ENCODE measurements around the gene CDK14. TPM values are rescaled to one million over a fixed set of nuclear protein-coding genes. Genes with fewer than 3 reads are reported as not detected.

The CDK14 gene
- polyA plus RNA-seq, 1 donor from 2014 or later = 25.1 TPM

- H3K27ac ChIP-seq (ENCODE audit: low read length) = no peak overlapping the region
- no peaks in the 10 kb centered on the region for H3K9me2 ChIP-seq (ENCODE audit: insufficient read depth, low read length)
- no peak for TF ChIP-seq EP300 (conservative IDR thresholded peaks at IDR 0.05; ENCODE audit: poor library complexity, severe bottlenecking)
- TF ChIP-seq EZH2 (IDR thresholded peaks at IDR 0.05; ENCODE audit: borderline replicate concordance, insufficient read depth, low read length, poor library complexity, severe bottlenecking) = no peak
- TF ChIP-seq RAD21 (conservative IDR thresholded peaks at IDR 0.05) = no peak
- TF ChIP-seq TAF1 (IDR thresholded peaks at IDR 0.05; ENCODE audit: low read depth) = no peak
- no peak for TF ChIP-seq REST (IDR thresholded peaks at IDR 0.05; ENCODE audit: borderline replicate concordance)
- TF ChIP-seq POLR2AphosphoS5 (IDR thresholded peaks at IDR 0.05) = no peak
- TF ChIP-seq CTCF (IDR thresholded peaks at IDR 0.05; ENCODE audit: poor library complexity, severe bottlenecking) = no peak
- TF ChIP-seq SMC3 (conservative IDR thresholded peaks at IDR 0.05; ENCODE audit: poor library complexity) = no peak
- TF ChIP-seq MXI1 (conservative IDR thresholded peaks at IDR 0.05; ENCODE audit: poor library complexity, severe bottlenecking) = no peak
- H3F3A ChIP-seq (ENCODE audit: insufficient read depth, low read length, poor library complexity, severe bottlenecking) = no peaks in the 10 kb centered on the region
- H3K9ac ChIP-seq (ENCODE audit: low read length) = no peak overlapping the region
- H4K20me1 ChIP-seq (ENCODE audit: insufficient read depth) = no peaks in the 10 kb centered on the region
- H3K27me3 ChIP-seq (ENCODE audit: insufficient read depth, low read depth, low read length) = no peaks in the 10 kb centered on the region
- H3K9me3 ChIP-seq (ENCODE audit: low read length) = no peaks in the 10 kb centered on the region
- H2AFZ ChIP-seq (ENCODE audit: low read depth, low read length) = no peak overlapping the region
- H3K4me3 ChIP-seq (ENCODE audit: low read length) = no peak overlapping the region
- no peaks in the 10 kb centered on the region for H3K36me3 ChIP-seq (ENCODE audit: insufficient read depth, low read length)
- H3K4me2 ChIP-seq (ENCODE audit: low read length) = no peak overlapping the region
- no peaks in the 10 kb centered on the region for H3K79me2 ChIP-seq (replicated peaks; ENCODE audit: insufficient read depth, low read length)
Measured at GRCh38 chr7:91135300-91135699, 539.2 kb downstream of the CDK14 start.

- H4K20me1 ChIP-seq (ENCODE audit: insufficient read depth) = no peaks in the 10 kb centered on the region
- TF ChIP-seq POLR2AphosphoS5 (IDR thresholded peaks at IDR 0.05) (no peak), EZH2 (IDR thresholded peaks at IDR 0.05; ENCODE audit: borderline replicate concordance, insufficient read depth, low read length, poor library complexity, severe bottlenecking) (no peak), MXI1 (conservative IDR thresholded peaks at IDR 0.05; ENCODE audit: poor library complexity, severe bottlenecking) (no peak), EP300 (conservative IDR thresholded peaks at IDR 0.05; ENCODE audit: poor library complexity, severe bottlenecking) (no peak), RAD21 (conservative IDR thresholded peaks at IDR 0.05) (no peak), TAF1 (IDR thresholded peaks at IDR 0.05; ENCODE audit: low read depth) (no peak)
- no peaks in the 10 kb centered on the region for H3K36me3 ChIP-seq (ENCODE audit: insufficient read depth, low read length)
- H3K9me2 ChIP-seq (ENCODE audit: insufficient read depth, low read length) = no peaks in the 10 kb centered on the region
- no peak overlapping the region for H3K9ac ChIP-seq (ENCODE audit: low read length)
- H3K4me2 ChIP-seq (ENCODE audit: low read length) = no peak overlapping the region
- no peak overlapping the region for H3K27ac ChIP-seq (ENCODE audit: low read length)
- H2AFZ ChIP-seq (ENCODE audit: low read depth, low read length) = no peak overlapping the region
- no peaks in the 10 kb centered on the region for H3K79me2 ChIP-seq (replicated peaks; ENCODE audit: insufficient read depth, low read length)
- H3K9me3 ChIP-seq (ENCODE audit: low read length) = peaks cover under 1% of the 10 kb centered on the region
- H3K27me3 ChIP-seq (ENCODE audit: insufficient read depth, low read depth, low read length) = no peaks in the 10 kb centered on the region
- no peak overlapping the region for H3K4me3 ChIP-seq (ENCODE audit: low read length)
- no peaks in the 10 kb centered on the region for H3F3A ChIP-seq (ENCODE audit: insufficient read depth, low read length, poor library complexity, severe bottlenecking)
Measured at GRCh38 chr7:91135703-91136430, 539.7 kb downstream of the CDK14 start.
